H1 (cell line): ENCODE data around the gene GULP1.

Experiments
- ZNF274 ChIP-seq: IDR thresholded peaks from 2 replicates; pipeline ENCODE4 v1.7.0; 2012; ENCODE audit warnings: low read length, borderline replicate concordance; ENCODE audit errors: extremely low read depth
- TF ChIP-seq, protein P1 (sequence below), 3 experiments: IDR thresholded peaks; 1 replicate in 2 of 3; 2 replicates in 1 of 3; pipeline versions ENCODE4 v1.5.1 to v1.6.1; 2011; ENCODE audit warnings: low read length in 3 of 3, mild to moderate bottlenecking in 3 of 3, inconsistent platforms in 2 of 3, low read depth in 1 of 3, moderate library complexity in 1 of 3; ENCODE audit not compliant: insufficient read depth in 1 of 3; ENCODE audit errors: control extremely low read depth in 1 of 3

DNA sequence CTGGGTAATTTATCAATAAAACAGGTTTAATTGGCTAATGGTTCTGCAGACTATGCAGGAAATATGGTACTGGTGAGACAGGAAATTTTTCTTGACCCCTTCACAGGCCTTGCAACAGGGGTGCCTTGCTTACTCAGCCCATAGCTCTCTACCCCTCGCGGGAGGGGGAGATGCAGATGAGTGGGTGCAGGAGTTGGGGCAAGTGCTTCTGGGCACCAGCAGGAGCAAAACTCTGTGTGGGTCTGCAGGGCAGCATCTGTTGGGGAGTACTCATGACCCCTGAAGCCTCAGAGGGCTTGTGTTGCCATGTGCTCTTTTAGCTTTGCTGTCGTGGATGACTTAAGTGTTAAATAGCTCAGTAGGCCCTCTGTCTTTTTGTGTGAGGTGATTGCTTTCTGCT lies 48.6 kb downstream of the GULP1 start:
- TF ChIP-seq ZNF274 = no peak
- TF ChIP-seq, protein P1, sequence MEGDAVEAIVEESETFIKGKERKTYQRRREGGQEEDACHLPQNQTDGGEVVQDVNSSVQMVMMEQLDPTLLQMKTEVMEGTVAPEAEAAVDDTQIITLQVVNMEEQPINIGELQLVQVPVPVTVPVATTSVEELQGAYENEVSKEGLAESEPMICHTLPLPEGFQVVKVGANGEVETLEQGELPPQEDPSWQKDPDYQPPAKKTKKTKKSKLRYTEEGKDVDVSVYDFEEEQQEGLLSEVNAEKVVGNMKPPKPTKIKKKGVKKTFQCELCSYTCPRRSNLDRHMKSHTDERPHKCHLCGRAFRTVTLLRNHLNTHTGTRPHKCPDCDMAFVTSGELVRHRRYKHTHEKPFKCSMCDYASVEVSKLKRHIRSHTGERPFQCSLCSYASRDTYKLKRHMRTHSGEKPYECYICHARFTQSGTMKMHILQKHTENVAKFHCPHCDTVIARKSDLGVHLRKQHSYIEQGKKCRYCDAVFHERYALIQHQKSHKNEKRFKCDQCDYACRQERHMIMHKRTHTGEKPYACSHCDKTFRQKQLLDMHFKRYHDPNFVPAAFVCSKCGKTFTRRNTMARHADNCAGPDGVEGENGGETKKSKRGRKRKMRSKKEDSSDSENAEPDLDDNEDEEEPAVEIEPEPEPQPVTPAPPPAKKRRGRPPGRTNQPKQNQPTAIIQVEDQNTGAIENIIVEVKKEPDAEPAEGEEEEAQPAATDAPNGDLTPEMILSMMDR (IDR thresholded peaks at IDR 0.05; ENCODE audit: control extremely low read depth in 1 of 3, insufficient read depth in 1 of 3, low read depth in 1 of 3, low read length in 3 of 3) = no peak
